Keratinocyte (primary cell): ENCODE measurements around the gene SLC12A8. TPM values are rescaled to one million over a fixed set of nuclear protein-coding genes. Genes with fewer than 3 reads are reported as not detected.

ENCODE experiments used
- DNase-seq: peaks from one replicate; pipeline ENCODE4 v3.0.0-alpha.2; 2011; ENCODE audit warnings: low read depth, missing footprints, low spot score
- FAIRE-seq: peaks from 2 replicates; lab custom pipeline; 2011; peaks lifted over from hg19 to GRCh38; lab: Jason Lieb, UNC
- H2AFZ ChIP-seq: 2 replicates; pipeline ENCODE4 v1.6.0; 2012; ENCODE audit warnings: low read length, control low read depth, inconsistent platforms; ENCODE audit not compliant: control insufficient read depth
- H3K27ac ChIP-seq: 2 replicates; pipeline ENCODE4 v1.5.1; 2011; ENCODE audit warnings: low read length; ENCODE audit not compliant: control insufficient read depth, insufficient read depth
- H3K27me3 ChIP-seq: 3 replicates; pipeline ENCODE4 v1.6.0; 2011; ENCODE audit warnings: low read length; ENCODE audit not compliant: control insufficient read depth, insufficient read depth; ENCODE audit errors: extremely low read depth
- H3K36me3 ChIP-seq, 2 experiments: 2 replicates in 1 of 2; 3 replicates in 1 of 2; pipeline ENCODE4 v1.5.1; 2011; ENCODE audit warnings: low read length in 2 of 2, mild to moderate bottlenecking in 1 of 2; ENCODE audit not compliant: control insufficient read depth in 2 of 2, insufficient read depth in 2 of 2; ENCODE audit errors: extremely low read depth in 1 of 2
- H3K4me1 ChIP-seq: 3 replicates; pipeline ENCODE4 v1.5.1; 2011; ENCODE audit warnings: low read length; ENCODE audit not compliant: control insufficient read depth, insufficient read depth; ENCODE audit errors: extremely low read depth
- H3K4me2 ChIP-seq: 3 replicates; pipeline ENCODE4 v1.6.0; 2011; ENCODE audit warnings: low read depth, low read length; ENCODE audit not compliant: control insufficient read depth, insufficient read depth; ENCODE audit errors: extremely low read depth
- H3K4me3 ChIP-seq, 3 experiments: fragments of 200-600 bp in 1 of 3; sonication (generic) in 1 of 3; 2 replicates in 2 of 3; 3 replicates in 1 of 3; pipeline ENCODE4 v1.5.1; 2011 to 2016; ENCODE audit warnings: low read length in 3 of 3, mild to moderate bottlenecking in 3 of 3, control low read depth in 2 of 3, inconsistent platforms in 1 of 3, low read depth in 1 of 3, mixed read lengths in 1 of 3, mixed run types in 1 of 3, moderate library complexity in 1 of 3; ENCODE audit not compliant: control insufficient read depth in 2 of 3, insufficient read depth in 2 of 3; ENCODE audit errors: extremely low read depth in 1 of 3
- H3K79me2 ChIP-seq: 2 replicates; pipeline ENCODE4 v1.6.0; 2012; ENCODE audit warnings: low read length; ENCODE audit not compliant: control insufficient read depth, insufficient read depth
- H3K9ac ChIP-seq: 3 replicates; pipeline ENCODE4 v1.6.0; 2011; ENCODE audit warnings: low read length; ENCODE audit not compliant: control insufficient read depth, insufficient read depth; ENCODE audit errors: extremely low read depth
- H3K9me1 ChIP-seq: 3 replicates; pipeline ENCODE4 v1.6.0; 2011; ENCODE audit warnings: low read length; ENCODE audit not compliant: control insufficient read depth, insufficient read depth; ENCODE audit errors: extremely low read depth
- H3K9me3 ChIP-seq: 2 replicates; pipeline ENCODE4 v1.5.1; 2012; ENCODE audit warnings: low read depth, low read length; ENCODE audit not compliant: control insufficient read depth
- H4K20me1 ChIP-seq: 3 replicates; pipeline ENCODE4 v1.6.0; 2011; ENCODE audit warnings: low read length; ENCODE audit not compliant: control insufficient read depth, insufficient read depth; ENCODE audit errors: extremely low read depth
- CTCF ChIP-seq, 3 experiments: IDR thresholded peaks in 1 of 3; conservative IDR thresholded peaks in 1 of 3; optimal IDR thresholded peaks in 1 of 3; 2 replicates in 2 of 3; 3 replicates in 1 of 3; pipeline versions ENCODE3 to v1.5.1; 2011; ENCODE audit warnings: low read length in 3 of 3, mild to moderate bottlenecking in 3 of 3, moderate library complexity in 2 of 3, control low read depth in 1 of 3, inconsistent platforms in 1 of 3; ENCODE audit not compliant: insufficient read depth in 2 of 3; ENCODE audit errors: extremely low read depth in 1 of 3
- EZH2 ChIP-seq: IDR thresholded peaks from one replicate; pipeline ENCODE4 v1.6.1; 2012; ENCODE audit warnings: inconsistent platforms, mild to moderate bottlenecking, low read length, moderate library complexity
- dilution Hi-C: fragments of 300-500 bp; cut with MboI; formaldehyde crosslinking; loops from one replicate; pipeline ENCODE4 v1.7.0; 2020; ENCODE audit warnings: low sequenced_read_pairs; ENCODE audit not compliant: extremely low pct_ligation_motif_present
- polyA plus RNA-seq, 5 experiments: library from polyadenylated mRNA; depleted of rRNA in 3 of 5; stranded (reverse) in 3 of 5; stranded (forward) in 1 of 5; unstranded in 1 of 5; fragments of >200 nt; gene quantifications; 1 replicate in 1 of 5; 2 replicates in 3 of 5; 3 replicates in 1 of 5; pipeline versions ENCODE4 v1.2.1 to v1.2.3, GENCODE V29; 2011 to 2012; ENCODE audit warnings: missing spikeins in 2 of 5, low read depth in 1 of 5, low replicate concordance in 1 of 5

Gene SLC12A8
- polyA plus RNA-seq, 1 donor (not counting 4 experiments of a cell fraction or from before 2014, with no cell fraction given), result 6.9 TPM

GRCh38 chr3:125238759-125239158 lies 26.2 kb upstream of the SLC12A8 start:
- dilution Hi-C loops, result no loop called here
- FAIRE-seq (no peak), DNase-seq (no peak)
- H3K27me3 ChIP-seq, result no peaks in the 10 kb centered on the region
- H3K4me3 ChIP-seq, result no peak overlapping the region
- no peak overlapping the region for H3K9ac ChIP-seq
- no peak overlapping the region for H3K27ac ChIP-seq
- no peaks in the 10 kb centered on the region for H3K4me1 ChIP-seq
- TF ChIP-seq EZH2 (no peak), CTCF (optimal IDR thresholded peaks at IDR 0.05 in 1 of 3, IDR thresholded peaks at IDR 0.05 in 1 of 3, conservative IDR thresholded peaks at IDR 0.05 in 1 of 3; ENCODE audit: extremely low read depth in 1 of 3, insufficient read depth in 2 of 3, low read length in 3 of 3) (no peak)
- H3K4me2 ChIP-seq, result no peak overlapping the region
- H2AFZ ChIP-seq, result no peak overlapping the region
- H3K9me3 ChIP-seq, result no peaks in the 10 kb centered on the region
- H3K9me1 ChIP-seq, result no peaks in the 10 kb centered on the region
- no peaks in the 10 kb centered on the region for H3K79me2 ChIP-seq
- H4K20me1 ChIP-seq, result no peaks in the 10 kb centered on the region
- no peaks in the 10 kb centered on the region for H3K36me3 ChIP-seq

- H3K27ac ChIP-seq, result no peak overlapping the region
- H3K36me3 ChIP-seq, result peaks cover 3 to 5% of the 10 kb centered on the region in 2 experiments
- no peaks in the 10 kb centered on the region for H3K79me2 ChIP-seq
- no peak for FAIRE-seq
- no peak overlapping the region for H3K9ac ChIP-seq
- no peak overlapping the region for H3K4me2 ChIP-seq
- H2AFZ ChIP-seq, result no peak overlapping the region
- TF ChIP-seq EZH2 (no peak), CTCF (optimal IDR thresholded peaks at IDR 0.05 in 1 of 3, IDR thresholded peaks at IDR 0.05 in 1 of 3, conservative IDR thresholded peaks at IDR 0.05 in 1 of 3; ENCODE audit: extremely low read depth in 1 of 3, insufficient read depth in 2 of 3, low read length in 3 of 3) (no peak)
- no peaks in the 10 kb centered on the region for H3K9me3 ChIP-seq
- H3K27me3 ChIP-seq, result no peaks in the 10 kb centered on the region
- peaks cover 12% of the 10 kb centered on the region for H3K4me1 ChIP-seq
- dilution Hi-C loops, result no loop called here
- no peak overlapping the region for H3K4me3 ChIP-seq
- no peak for DNase-seq
- H3K9me1 ChIP-seq, result no peaks in the 10 kb centered on the region
- no peaks in the 10 kb centered on the region for H4K20me1 ChIP-seq
These were observed 23.9 kb upstream of the SLC12A8 start for GRCh38 chr3:125236331-125236903.
